ENCODE measurements around the gene ATG16L2.

The ATG16L2 gene

DNA sequence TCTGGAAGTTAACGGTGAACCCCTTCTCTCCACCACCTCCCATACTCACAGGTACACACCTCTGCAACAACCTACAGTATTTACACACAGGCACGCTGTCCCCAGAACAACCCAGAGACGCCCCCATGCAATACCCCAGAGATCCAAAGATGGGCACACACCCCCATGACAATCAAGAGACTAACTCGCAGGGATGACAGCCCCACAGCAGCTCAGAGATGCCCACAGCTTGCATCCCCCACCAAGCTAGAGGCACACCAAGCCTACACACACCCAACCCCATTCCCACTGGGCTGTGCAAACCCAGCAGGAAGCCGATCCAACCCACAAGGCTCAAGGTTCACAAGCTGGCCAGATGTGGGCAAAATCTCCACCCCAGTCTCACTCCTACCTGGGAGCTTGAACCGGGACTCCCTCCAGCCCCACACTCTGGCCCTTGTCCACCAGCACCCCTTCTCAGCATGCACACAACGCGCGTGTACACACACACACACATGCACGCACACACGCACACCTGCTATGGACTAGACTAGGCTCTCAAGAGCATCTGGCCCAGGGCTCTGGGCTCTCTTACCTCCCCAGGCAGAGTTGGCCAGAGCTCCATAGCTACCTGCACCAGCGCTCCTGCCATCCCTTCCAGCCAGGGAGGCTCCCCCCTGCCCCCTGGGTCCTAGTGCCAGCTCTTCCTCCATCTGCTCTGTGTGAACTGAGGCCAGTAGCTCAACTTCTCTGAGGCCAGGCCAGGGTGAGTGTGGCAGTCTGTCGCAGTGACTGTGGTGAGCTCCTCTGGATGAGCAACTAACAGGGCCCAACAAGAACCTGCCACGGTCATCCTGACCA is 31.9 kb upstream of the ATG16L2 start:
- TF ChIP-seq, protein P1, sequence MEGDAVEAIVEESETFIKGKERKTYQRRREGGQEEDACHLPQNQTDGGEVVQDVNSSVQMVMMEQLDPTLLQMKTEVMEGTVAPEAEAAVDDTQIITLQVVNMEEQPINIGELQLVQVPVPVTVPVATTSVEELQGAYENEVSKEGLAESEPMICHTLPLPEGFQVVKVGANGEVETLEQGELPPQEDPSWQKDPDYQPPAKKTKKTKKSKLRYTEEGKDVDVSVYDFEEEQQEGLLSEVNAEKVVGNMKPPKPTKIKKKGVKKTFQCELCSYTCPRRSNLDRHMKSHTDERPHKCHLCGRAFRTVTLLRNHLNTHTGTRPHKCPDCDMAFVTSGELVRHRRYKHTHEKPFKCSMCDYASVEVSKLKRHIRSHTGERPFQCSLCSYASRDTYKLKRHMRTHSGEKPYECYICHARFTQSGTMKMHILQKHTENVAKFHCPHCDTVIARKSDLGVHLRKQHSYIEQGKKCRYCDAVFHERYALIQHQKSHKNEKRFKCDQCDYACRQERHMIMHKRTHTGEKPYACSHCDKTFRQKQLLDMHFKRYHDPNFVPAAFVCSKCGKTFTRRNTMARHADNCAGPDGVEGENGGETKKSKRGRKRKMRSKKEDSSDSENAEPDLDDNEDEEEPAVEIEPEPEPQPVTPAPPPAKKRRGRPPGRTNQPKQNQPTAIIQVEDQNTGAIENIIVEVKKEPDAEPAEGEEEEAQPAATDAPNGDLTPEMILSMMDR (IDR thresholded peaks at IDR 0.05; ENCODE audit: low read depth, low read length): no peak
- no peak for TF ChIP-seq MYC (IDR thresholded peaks at IDR 0.05; ENCODE audit: low read depth, low read length)
- TF ChIP-seq POLR2A (IDR thresholded peaks at IDR 0.05; ENCODE audit: extremely low read depth, insufficient read length): no peak
- TF ChIP-seq MAX (IDR thresholded peaks at IDR 0.05; ENCODE audit: low read depth, low read length): no peak
- no peak overlapping the region for H3K4me3 ChIP-seq (ENCODE audit: low read depth, low read length)
- no peak for DNase-seq (ENCODE audit: low read depth)

GRCh38 chr11:72783144-72783905 is 30.9 kb upstream of the ATG16L2 start:
- TF ChIP-seq POLR2A (IDR thresholded peaks at IDR 0.05; ENCODE audit: extremely low read depth, insufficient read length): no peak
- no peak for TF ChIP-seq MYC (IDR thresholded peaks at IDR 0.05; ENCODE audit: low read depth, low read length)
- TF ChIP-seq, protein P1 (IDR thresholded peaks at IDR 0.05; ENCODE audit: low read depth, low read length): no peak
- no peak for TF ChIP-seq MAX (IDR thresholded peaks at IDR 0.05; ENCODE audit: low read depth, low read length)
- DNase-seq (ENCODE audit: low read depth): no peak
- H3K4me3 ChIP-seq (ENCODE audit: low read depth, low read length): no peak overlapping the region

- no peak for TF ChIP-seq MAX (IDR thresholded peaks at IDR 0.05; ENCODE audit: low read depth, low read length)
- TF ChIP-seq MYC (IDR thresholded peaks at IDR 0.05; ENCODE audit: low read depth, low read length): no peak
- TF ChIP-seq, protein P1 (IDR thresholded peaks at IDR 0.05; ENCODE audit: low read depth, low read length): no peak
- no peak for TF ChIP-seq POLR2A (IDR thresholded peaks at IDR 0.05; ENCODE audit: extremely low read depth, insufficient read length)
- H3K4me3 ChIP-seq (ENCODE audit: low read depth, low read length): no peak overlapping the region
- DNase-seq (ENCODE audit: low read depth): no peak
These were observed 29.5 kb upstream of the ATG16L2 start for GRCh38 chr11:72784662-72785061.

GRCh38 chr11:72786305-72787215 is 27.7 kb upstream of the ATG16L2 start:
- H3K4me3 ChIP-seq (ENCODE audit: low read depth, low read length): no peak overlapping the region
- TF ChIP-seq MAX (IDR thresholded peaks at IDR 0.05; ENCODE audit: low read depth, low read length): no peak
- no peak for TF ChIP-seq MYC (IDR thresholded peaks at IDR 0.05; ENCODE audit: low read depth, low read length)
- TF ChIP-seq, protein P1 (IDR thresholded peaks at IDR 0.05; ENCODE audit: low read depth, low read length): no peak
- no peak for TF ChIP-seq POLR2A (IDR thresholded peaks at IDR 0.05; ENCODE audit: extremely low read depth, insufficient read length)
- DNase-seq (ENCODE audit: low read depth): no peak

Measured in NB4 (cell line).